Thyroid gland (tissue), 4 donors: ENCODE measurements around the gene PTPRN2.

ENCODE experiments used
- POLR2A ChIP-seq, 2 donors: fragments of 450-650 bp; IDR thresholded peaks; one replicate each; pipeline ENCODE4 v1.6.1; 2017; ENCODE audit warnings: antibody characterized with exemption in 2 of 2, mild to moderate bottlenecking in 2 of 2, moderate library complexity in 1 of 2
- TF ChIP-seq, protein P1 (sequence below), 6 experiments: fragments of 200-600 bp in 3 of 6; fragments of 450-650 bp in 3 of 6; sonication (generic) in 3 of 6; IDR thresholded peaks; one replicate each; pipeline ENCODE4 v1.5.1; 2016 to 2019; ENCODE audit warnings: antibody characterized with exemption in 6 of 6, mild to moderate bottlenecking in 2 of 6, inconsistent platforms in 1 of 6, moderate library complexity in 1 of 6

DNA sequence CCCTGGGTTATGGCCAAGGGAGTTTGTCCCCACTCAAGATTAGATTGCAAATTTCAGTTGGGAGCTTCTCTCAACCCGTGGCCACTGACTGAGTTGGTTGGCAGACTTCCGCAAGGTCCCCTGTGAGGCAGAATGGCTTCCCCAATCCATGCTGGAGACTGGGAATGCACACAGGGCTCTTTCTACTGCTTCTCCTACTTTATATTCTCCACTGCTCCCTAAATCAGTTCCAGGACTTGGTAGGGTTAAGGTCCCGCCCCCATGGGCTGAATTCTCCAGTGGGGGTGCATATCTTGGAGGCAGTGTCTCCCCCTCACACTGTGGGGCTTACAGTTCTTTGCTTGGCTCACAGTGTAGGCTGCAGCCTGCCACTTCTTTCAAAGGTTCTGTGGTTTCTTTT, 404.2 kb downstream of the PTPRN2 start:
- TF ChIP-seq, protein P1, sequence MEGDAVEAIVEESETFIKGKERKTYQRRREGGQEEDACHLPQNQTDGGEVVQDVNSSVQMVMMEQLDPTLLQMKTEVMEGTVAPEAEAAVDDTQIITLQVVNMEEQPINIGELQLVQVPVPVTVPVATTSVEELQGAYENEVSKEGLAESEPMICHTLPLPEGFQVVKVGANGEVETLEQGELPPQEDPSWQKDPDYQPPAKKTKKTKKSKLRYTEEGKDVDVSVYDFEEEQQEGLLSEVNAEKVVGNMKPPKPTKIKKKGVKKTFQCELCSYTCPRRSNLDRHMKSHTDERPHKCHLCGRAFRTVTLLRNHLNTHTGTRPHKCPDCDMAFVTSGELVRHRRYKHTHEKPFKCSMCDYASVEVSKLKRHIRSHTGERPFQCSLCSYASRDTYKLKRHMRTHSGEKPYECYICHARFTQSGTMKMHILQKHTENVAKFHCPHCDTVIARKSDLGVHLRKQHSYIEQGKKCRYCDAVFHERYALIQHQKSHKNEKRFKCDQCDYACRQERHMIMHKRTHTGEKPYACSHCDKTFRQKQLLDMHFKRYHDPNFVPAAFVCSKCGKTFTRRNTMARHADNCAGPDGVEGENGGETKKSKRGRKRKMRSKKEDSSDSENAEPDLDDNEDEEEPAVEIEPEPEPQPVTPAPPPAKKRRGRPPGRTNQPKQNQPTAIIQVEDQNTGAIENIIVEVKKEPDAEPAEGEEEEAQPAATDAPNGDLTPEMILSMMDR (IDR thresholded peaks at IDR 0.05) = no peak
- TF ChIP-seq POLR2A (IDR thresholded peaks at IDR 0.05) = no peak
